GM18508 (cell line): ENCODE results near the gene GDF7.

Source experiments
- ATAC-seq: cut with Tn5 transposase; IDR thresholded peaks from one replicate; pipeline ENCODE4 v1.9.1; 2021; ENCODE audit warnings: moderate number of reproducible peaks; ENCODE audit not compliant: insufficient read depth, unreplicated experiment

The GDF7 gene

GRCh38 chr2:20627712-20628380 is 39.1 kb upstream of the GDF7 start:
- ATAC-seq, result no peak

DNA sequence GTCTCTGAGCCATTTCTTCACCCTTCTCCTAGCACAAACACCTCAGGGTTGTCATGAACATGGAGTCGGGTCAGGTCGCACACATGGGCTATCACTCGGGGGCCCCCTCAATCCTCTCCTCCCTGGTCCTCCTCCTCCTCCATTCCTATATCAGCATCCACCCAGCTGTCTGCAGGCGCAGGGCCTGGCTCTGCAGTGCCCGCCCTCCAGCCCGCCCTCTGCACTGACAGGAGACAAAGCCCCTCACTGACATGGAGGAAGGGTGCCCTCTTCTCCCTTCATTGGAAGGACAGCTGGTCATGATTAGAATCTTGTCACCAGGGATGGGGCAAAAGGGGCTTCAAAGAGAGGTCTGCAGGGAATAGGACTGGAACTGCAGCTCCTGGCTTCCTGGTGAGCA is 37.8 kb upstream of the GDF7 start:
- no peak for ATAC-seq

GRCh38 chr2:20629581-20630171 is 37.3 kb upstream of the GDF7 start:
- ATAC-seq, result no peak

DNA sequence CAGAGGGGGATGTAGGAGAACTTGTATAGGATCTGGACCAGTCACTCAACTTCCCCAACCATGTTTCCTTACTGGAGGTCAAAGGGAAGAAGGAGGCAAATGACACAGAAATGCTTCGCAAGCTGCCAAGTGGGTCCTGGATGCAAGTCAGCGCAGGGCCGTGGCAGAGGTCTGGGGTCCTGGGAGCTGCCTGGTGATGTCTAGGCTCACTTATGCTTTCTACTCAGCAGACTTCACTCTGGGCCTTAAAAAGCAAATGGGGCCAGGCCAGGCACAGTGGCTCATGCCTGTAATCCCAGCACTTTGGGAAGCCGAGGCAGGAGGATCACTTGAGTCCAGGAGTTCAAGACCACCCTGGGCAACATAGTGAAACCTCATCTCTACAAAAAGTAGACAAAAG is 36.0 kb upstream of the GDF7 start:
- no peak for ATAC-seq

DNA sequence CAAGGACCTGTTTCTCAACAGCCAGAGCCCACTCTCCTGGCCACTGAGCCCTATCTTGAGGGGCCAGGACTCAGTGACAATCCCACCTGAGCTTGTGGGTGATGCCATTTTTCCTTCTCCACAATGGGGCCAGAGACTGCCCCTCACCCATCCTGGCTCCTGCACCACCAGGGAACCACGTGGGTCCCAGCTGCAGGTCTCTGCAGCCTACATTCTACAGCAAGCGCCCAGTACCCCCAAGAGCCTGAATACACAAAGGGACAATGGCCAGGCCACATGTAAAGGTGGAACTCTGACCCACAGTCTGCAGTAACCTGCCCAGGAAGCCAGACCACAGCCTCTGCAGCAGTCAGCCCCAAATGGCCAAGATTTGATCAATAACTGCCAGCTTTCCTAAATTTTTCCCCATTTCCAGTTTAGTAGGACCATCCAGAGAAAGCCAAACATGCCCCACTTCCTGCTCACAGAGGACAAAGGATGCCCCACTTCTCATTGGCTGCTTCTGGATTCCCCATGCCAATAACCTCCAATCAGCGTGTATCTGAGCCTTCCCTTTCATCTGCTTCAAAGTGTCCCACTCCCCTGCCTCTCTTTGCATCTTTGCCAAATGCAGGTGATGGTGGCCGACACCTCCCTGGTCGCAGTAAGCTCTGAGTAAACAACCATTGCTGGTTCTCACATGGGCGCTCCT is 35.2 kb upstream of the GDF7 start:
- no peak for ATAC-seq

- ATAC-seq, result no peak
Measured at GRCh38 chr2:20632446-20632990, 34.4 kb upstream of the GDF7 start.

- ATAC-seq, result no peak
Measured at GRCh38 chr2:20633001-20633400, 33.9 kb upstream of the GDF7 start.

DNA sequence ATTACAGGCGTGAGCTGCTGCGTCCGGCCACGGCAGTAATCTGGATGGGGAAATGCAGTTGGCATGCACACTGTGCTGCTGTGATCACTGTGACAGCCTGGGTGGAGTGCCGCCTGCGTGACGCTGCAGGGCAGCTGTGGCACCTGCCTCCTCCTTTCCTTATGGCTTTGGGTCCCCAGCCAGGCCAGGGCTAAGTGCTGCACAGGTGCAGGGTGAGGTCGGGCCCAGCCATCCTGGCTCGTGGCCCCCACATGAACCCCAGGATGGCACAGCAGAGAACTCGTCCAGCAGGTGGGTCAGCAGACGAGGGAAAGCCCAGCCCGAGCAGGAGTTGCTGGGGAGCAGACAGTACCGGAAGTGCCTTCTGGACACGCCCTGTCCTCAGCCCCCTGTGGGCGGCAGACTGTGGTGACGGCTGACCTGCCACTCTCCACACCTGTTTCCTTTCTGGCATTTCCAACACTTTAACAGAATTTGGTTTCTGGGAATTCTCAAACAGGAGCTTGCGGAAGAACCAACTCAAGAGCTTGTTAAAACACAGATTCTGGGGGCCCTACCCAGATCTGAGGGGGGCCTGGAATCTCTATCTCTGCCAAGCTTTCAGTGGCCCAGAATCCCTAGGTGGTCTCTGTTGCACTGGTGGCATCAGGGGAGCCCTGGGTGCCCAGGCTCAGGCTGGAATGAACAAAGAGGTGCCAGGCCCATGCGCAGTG is 33.0 kb upstream of the GDF7 start:
- ATAC-seq, result no peak

DNA sequence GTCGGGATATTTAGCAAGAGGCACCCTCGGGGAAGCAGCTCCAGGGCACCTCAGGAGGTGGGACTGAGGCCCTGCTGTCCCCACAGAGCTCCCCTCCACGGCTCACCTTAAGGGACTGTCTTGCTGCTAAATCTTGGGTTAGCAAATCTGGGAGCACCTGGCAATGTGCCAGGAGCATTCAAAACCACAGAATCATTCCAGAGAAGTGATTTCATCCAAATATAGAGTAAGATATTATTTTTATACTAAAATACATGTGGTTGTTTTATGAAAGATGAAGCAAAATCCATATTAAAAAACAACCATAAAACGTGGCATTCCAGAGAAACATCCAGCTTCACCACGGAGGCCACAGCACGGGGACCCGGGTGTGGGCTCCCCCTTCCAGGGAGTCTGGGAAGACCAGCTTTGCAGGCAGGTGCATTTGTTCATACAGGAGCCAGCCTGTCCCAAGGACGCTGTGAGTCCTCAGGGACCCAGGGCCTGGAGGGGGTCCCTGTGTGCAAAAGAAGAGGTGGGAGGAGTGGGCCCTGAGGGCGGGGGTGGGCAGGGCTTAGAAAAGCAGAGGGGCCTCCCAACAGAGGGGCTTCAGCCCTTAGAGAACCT is 32.3 kb upstream of the GDF7 start:
- no peak for ATAC-seq

- ATAC-seq, result no peak
Measured at GRCh38 chr2:20635113-20635510, 31.8 kb upstream of the GDF7 start.

- ATAC-seq, result peak; percentile 58
Measured at GRCh38 chr2:20635675-20636584, 31.0 kb upstream of the GDF7 start.

DNA sequence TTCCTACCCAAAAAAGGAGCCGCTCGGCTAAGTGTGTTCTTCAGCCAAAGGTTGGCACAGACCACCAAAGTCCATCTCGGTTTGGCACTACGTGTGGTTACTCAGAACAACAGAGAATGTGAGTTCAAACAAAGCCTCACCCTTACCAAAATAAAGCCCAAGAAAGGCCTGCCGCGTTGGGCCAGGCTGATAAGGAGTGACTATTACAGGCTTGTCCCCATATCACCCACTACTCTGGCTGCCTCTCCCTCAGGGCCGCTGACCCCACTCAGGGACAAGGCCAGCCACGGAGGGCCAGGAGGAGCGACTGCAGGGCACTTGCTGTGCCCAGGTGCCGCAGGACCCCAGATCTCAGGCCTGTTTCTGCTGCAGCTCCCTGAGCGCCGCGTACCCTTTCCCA is 29.8 kb upstream of the GDF7 start:
- no peak for ATAC-seq

DNA sequence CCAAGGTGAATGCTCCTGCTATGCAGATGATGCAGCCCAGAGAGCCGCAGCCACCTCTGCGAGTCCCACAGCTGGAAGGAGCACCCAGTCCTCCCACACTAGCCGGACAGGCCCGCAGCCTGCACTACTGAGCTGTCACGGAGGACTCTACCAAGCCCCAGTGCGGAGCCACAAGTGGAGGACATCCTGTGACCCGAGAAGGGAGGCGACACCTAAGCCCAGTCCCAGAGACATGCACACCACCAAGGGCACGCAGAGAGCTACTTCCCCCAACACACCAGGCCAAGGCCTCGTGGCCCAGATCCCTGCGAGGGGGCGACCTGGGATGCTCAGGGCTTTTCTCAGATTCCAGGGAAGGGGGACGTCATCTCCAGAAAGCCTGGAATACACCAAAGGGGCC is 28.9 kb upstream of the GDF7 start:
- ATAC-seq, result no peak

- no peak for ATAC-seq
Measured at GRCh38 chr2:20638646-20639430, 28.1 kb upstream of the GDF7 start.

- no peak for ATAC-seq
Measured at GRCh38 chr2:20640411-20641122, 26.4 kb upstream of the GDF7 start.

DNA sequence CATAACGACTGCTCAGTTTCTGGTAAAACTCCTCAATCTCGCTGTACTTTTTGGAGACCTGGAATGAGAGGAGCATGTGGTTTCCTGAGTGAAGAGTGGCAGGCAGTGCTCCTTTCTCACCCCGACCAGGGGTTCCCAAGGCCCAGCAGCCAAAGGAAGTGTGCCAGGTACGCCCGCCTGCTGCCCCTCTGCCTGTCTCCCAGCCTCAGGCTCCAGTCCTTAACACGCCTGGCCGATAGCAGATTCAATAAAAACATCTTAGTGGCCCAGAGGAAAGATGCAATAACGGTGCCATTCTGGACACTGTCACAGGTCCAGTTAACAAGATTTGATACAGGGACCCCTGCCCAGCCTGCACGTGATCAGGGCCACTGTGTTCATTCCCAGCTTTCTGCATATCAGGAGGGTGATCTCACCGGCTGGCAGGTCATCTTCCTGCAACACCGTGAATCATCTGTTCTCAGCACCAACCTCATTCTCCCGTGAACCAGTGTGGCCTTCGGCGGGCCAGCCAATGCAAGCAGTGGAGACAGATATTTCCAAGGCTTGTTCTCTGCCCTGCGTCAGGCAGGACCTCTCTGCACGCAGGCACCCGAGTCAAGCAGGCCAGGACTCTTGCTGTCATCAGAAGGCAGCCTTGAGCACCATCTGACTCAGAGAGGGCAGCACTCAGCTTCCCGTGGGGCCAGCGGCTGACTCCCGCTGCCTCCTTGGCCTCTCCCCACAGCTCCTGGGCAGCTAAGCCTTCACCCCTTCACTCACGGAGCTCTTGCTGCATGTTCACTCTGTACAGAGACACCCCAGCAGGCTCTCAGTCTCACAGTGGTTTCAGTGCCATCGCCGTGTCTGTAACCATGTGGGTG is 25.6 kb upstream of the GDF7 start:
- no peak for ATAC-seq
